A549 (cell line): ENCODE data around the gene INSIG2. TPM values are rescaled to one million over a fixed set of nuclear protein-coding genes. Genes with fewer than 3 reads are reported as not detected.

Source experiments
- ATAC-seq, 2 experiments: fragments of 200-7000 bp in 1 of 2; fragments of >200 bp in 1 of 2; cut with Nextera tagmentation in 1 of 2; cut with Tn5 transposase in 1 of 2; 3 replicates each; pipeline versions ENCODE4 v1.8.0 to v1.9.1; 2018 to 2020; ENCODE audit warnings: mild to moderate bottlenecking in 1 of 2, moderate library complexity in 1 of 2
- CTCF ChIA-PET: fragments of 300-600 bp; sonication (Branson Sonifier 250); formaldehyde crosslinking; extraction: SDS; loops from one replicate; lab custom pipeline; 2021; ENCODE audit warnings: antibody characterized with exemption, inconsistent platforms; lab: Yijun Ruan, JAX
- POLR2A ChIA-PET: fragments of 350-600 bp; formaldehyde crosslinking; extraction: SDS; loops from one replicate; lab custom pipeline; 2021; ENCODE audit warnings: antibody characterized with exemption, inconsistent platforms; lab: Yijun Ruan, JAX
- DNase-seq, 2 experiments: peaks; one replicate each; pipeline versions ENCODE4 v3.0.0 to v3.0.0-alpha.2; 2011 to 2016; ENCODE audit warnings: low read depth in 1 of 2, low spot score in 1 of 2
- FAIRE-seq: peaks from 2 replicates; lab custom pipeline; 2011; peaks lifted over from hg19 to GRCh38; lab: Jason Lieb, UNC
- H3K27ac ChIP-seq, 2 experiments: fragments of >200 bp; sonication (Bioruptor Twin); formaldehyde crosslinking; 3 replicates each; pipeline ENCODE4 v1.5.1; 2016 to 2017
- H3K4me1 ChIP-seq: fragments of >200 bp; sonication (Bioruptor Twin); formaldehyde crosslinking; 3 replicates; pipeline ENCODE4 v1.6.1; 2016
- H3K4me2 ChIP-seq: fragments of >200 bp; sonication (Bioruptor Twin); formaldehyde crosslinking; 3 replicates; pipeline ENCODE4 v1.6.1; 2016
- H3K4me3 ChIP-seq: fragments of >200 bp; sonication (Bioruptor Twin); formaldehyde crosslinking; 3 replicates; pipeline ENCODE4 v1.5.1; 2016
- H3K9me3 ChIP-seq: fragments of >200 bp; sonication (Bioruptor Twin); formaldehyde crosslinking; 3 replicates; pipeline ENCODE4 v1.6.1; 2016
- BHLHE40 ChIP-seq: IDR thresholded peaks from 2 replicates; pipeline ENCODE4 v1.6.1; 2012; ENCODE audit warnings: low read depth, low read length, inconsistent platforms
- CBX2 ChIP-seq: fragments of 200-600 bp; sonication (generic); IDR thresholded peaks from 2 replicates; pipeline ENCODE4 v1.6.1; 2016; ENCODE audit warnings: low read depth, mild to moderate bottlenecking, borderline replicate concordance
- CHD4 ChIP-seq: fragments of 200-600 bp; sonication (generic); IDR thresholded peaks from 2 replicates; pipeline ENCODE4 v1.6.1; 2016; ENCODE audit warnings: antibody characterized with exemption, mild to moderate bottlenecking, borderline replicate concordance
- EHF ChIP-seq: fragments of 250-450 bp; sonication (Bioruptor Pico); IDR thresholded peaks from 2 replicates; pipeline ENCODE4 v1.5.0; 2020; ENCODE audit warnings: mild to moderate bottlenecking
- EHMT2 ChIP-seq: fragments of 200-600 bp; sonication (generic); IDR thresholded peaks from 2 replicates; pipeline ENCODE4 v1.6.1; 2016; ENCODE audit warnings: antibody characterized with exemption, low read depth, mild to moderate bottlenecking, moderate library complexity
- ELK1 ChIP-seq: fragments of 150-350 bp; IDR thresholded peaks from 2 replicates; pipeline ENCODE4 v1.6.1; 2014; ENCODE audit warnings: low read depth, mild to moderate bottlenecking, low read length
- EP300 ChIP-seq, 2 experiments: fragments of >200 bp; sonication (Bioruptor Twin); formaldehyde crosslinking; IDR thresholded peaks; 2 replicates in 1 of 2; 3 replicates in 1 of 2; pipeline ENCODE4 v1.6.1; 2016 to 2017
- FOXS1 ChIP-seq: fragments of 250-450 bp; sonication (Bioruptor Pico); IDR thresholded peaks from 2 replicates; pipeline ENCODE4 v1.5.0; 2020; ENCODE audit warnings: mild to moderate bottlenecking, moderate library complexity
- GATA3 ChIP-seq: IDR thresholded peaks from 2 replicates; pipeline ENCODE4 v1.6.1; 2012; ENCODE audit warnings: borderline replicate concordance
- HEYL ChIP-seq: fragments of 250-450 bp; sonication (Bioruptor Pico); IDR thresholded peaks from 2 replicates; pipeline ENCODE4 v1.8.0; 2021; ENCODE audit warnings: mild to moderate bottlenecking, moderate library complexity
- JUN ChIP-seq, 2 experiments: fragments of >200 bp; sonication (Bioruptor Twin); formaldehyde crosslinking; IDR thresholded peaks; 2 replicates in 1 of 2; 3 replicates in 1 of 2; pipeline ENCODE4 v1.6.1; 2016 to 2017
- KDM1A ChIP-seq: fragments of 200-600 bp; sonication (generic); IDR thresholded peaks from 2 replicates; pipeline ENCODE4 v1.6.1; 2016; ENCODE audit warnings: low read depth, mild to moderate bottlenecking
- NFE2L2 ChIP-seq: fragments of 150-350 bp; conservative IDR thresholded peaks from 2 replicates; pipeline ENCODE4 v1.6.1; 2014; ENCODE audit warnings: low read length
- NR3C1 ChIP-seq: fragments of >200 bp; sonication (Bioruptor Twin); formaldehyde crosslinking; IDR thresholded peaks from 3 replicates; pipeline ENCODE4 v1.6.1; 2017
- PHF8 ChIP-seq: fragments of 200-600 bp; sonication (generic); IDR thresholded peaks from 2 replicates; pipeline ENCODE4 v1.6.1; 2016; ENCODE audit warnings: low read depth, mild to moderate bottlenecking, antibody characterized with exemption, moderate library complexity, borderline replicate concordance
- RAD21 ChIP-seq, 2 experiments: fragments of >200 bp in 1 of 2; sonication (Bioruptor Twin) in 1 of 2; formaldehyde crosslinking in 1 of 2; IDR thresholded peaks in 1 of 2; conservative IDR thresholded peaks in 1 of 2; 2 replicates in 1 of 2; 3 replicates in 1 of 2; pipeline ENCODE4 v1.6.1; 2012 to 2018; ENCODE audit warnings: inconsistent platforms in 1 of 2
- RCOR1 ChIP-seq: fragments of 150-350 bp; IDR thresholded peaks from 2 replicates; pipeline ENCODE4 v1.6.1; 2014; ENCODE audit warnings: antibody characterized with exemption, low read length, low read depth
- RNF2 ChIP-seq: fragments of 200-600 bp; sonication (generic); IDR thresholded peaks from 2 replicates; pipeline ENCODE4 v1.6.1; 2016; ENCODE audit warnings: low read depth, mild to moderate bottlenecking, antibody characterized with exemption, moderate library complexity, borderline replicate concordance
- SREBF2 ChIP-seq: fragments of 450-650 bp; IDR thresholded peaks from 2 replicates; pipeline ENCODE4 v1.6.1; 2014; ENCODE audit warnings: mild to moderate bottlenecking, moderate library complexity
- TFCP2L1 ChIP-seq: fragments of 250-450 bp; sonication (Bioruptor Pico); IDR thresholded peaks from 2 replicates; pipeline ENCODE4 v1.5.0; 2021; ENCODE audit warnings: mild to moderate bottlenecking
- ZFP36 ChIP-seq: fragments of 450-650 bp; IDR thresholded peaks from 2 replicates; pipeline ENCODE4 v1.6.1; 2014; ENCODE audit warnings: borderline replicate concordance; ENCODE audit not compliant: partially characterized antibody
- ZNF302 ChIP-seq: fragments of 250-450 bp; sonication (Bioruptor Pico); IDR thresholded peaks from 2 replicates; pipeline ENCODE4 v1.9.0; 2021; ENCODE audit warnings: inconsistent platforms, mild to moderate bottlenecking, moderate library complexity
- ZSCAN20 ChIP-seq: fragments of 250-450 bp; sonication (Bioruptor Pico); IDR thresholded peaks from 2 replicates; pipeline ENCODE4 v1.8.0; 2022; ENCODE audit warnings: mild to moderate bottlenecking, moderate library complexity
- WGBS: methylation state at CpG from one replicate; pipeline ENCODE4 v1.1.6; 2017; ENCODE audit errors: missing lambda C conversion rate; 5-methylcytosine and 5-hydroxymethylcytosine counted together
- polyA plus RNA-seq, 4 experiments: library from polyadenylated mRNA; depleted of rRNA in 3 of 4; stranded (reverse); fragments of >200 nt; fragmentation: RNase III in 1 of 4; extraction: RNeasy Plus Mini Kit Qiagen cat#74134 plus additional on column Dnase treatment in 1 of 4; gene quantifications; 2 replicates in 3 of 4; 3 replicates in 1 of 4; pipeline ENCODE4 v1.2.3, GENCODE V29; 2011 to 2017
- TF ChIP-seq, protein P1 (sequence below): IDR thresholded peaks from 2 replicates; pipeline ENCODE4 v1.6.1; 2012
- TF ChIP-seq, protein P2 (sequence below): fragments of 450-650 bp; IDR thresholded peaks from 2 replicates; pipeline ENCODE4 v1.6.1; 2014; ENCODE audit warnings: antibody characterized with exemption
- TF ChIP-seq, protein P3 (sequence below): fragments of >200 bp; sonication (Bioruptor Twin); formaldehyde crosslinking; IDR thresholded peaks from 2 replicates; pipeline ENCODE4 v1.6.1; 2016
- TF ChIP-seq, protein P4 (sequence below): fragments of >200 bp; sonication (Bioruptor Twin); formaldehyde crosslinking; IDR thresholded peaks from 3 replicates; pipeline ENCODE4 v1.6.1; 2016

The INSIG2 gene
- polyA plus RNA-seq, 2 of the 4 experiments (the other 2 are of a cell fraction) = 12.1 to 23.4 TPM

DNA sequence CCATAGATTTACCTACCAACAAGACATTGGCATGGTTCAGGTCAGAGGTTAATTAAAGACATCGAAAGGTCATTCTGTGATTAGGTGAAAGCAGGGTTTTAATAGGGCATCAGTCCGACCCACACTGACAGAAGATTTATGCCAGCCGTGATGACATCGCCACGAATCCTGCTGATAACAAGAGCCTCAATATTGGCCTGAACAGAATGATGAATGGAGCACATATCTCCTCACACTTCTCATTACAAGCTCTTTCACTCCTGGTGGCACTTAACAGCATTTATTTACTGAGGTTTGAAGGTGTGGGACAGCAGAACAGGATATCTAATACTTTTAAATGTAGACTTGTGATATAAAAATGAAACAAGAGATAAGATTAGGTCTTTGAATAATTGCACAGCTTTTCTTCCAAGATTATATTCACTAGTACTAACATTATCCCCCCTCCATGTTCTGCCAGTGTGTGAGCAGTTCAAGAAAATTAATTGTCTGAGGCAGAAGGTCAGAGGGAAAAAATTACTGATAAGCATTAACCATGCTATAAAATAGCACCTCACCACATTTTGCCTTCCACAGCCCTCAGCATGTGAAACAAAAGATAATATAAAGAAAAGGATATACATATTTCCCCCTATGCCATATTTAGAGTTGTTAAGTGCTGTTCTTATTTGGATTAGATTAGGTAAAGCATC, 23.1 kb upstream of the INSIG2 start:
- TF ChIP-seq, protein P1, sequence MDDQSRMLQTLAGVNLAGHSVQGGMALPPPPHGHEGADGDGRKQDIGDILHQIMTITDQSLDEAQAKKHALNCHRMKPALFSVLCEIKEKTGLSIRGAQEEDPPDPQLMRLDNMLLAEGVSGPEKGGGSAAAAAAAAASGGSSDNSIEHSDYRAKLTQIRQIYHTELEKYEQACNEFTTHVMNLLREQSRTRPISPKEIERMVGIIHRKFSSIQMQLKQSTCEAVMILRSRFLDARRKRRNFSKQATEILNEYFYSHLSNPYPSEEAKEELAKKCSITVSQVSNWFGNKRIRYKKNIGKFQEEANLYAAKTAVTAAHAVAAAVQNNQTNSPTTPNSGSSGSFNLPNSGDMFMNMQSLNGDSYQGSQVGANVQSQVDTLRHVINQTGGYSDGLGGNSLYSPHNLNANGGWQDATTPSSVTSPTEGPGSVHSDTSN = no peak
- TF ChIP-seq ZFP36 (no peak), NR3C1 (no peak), EP300 (IDR thresholded peaks at IDR 0.05) (no peak), RAD21 (conservative IDR thresholded peaks at IDR 0.05 in 1 of 2, IDR thresholded peaks at IDR 0.05 in 1 of 2) (no peak), FOXS1 (CRISPR knock-in tag) (no peak)
- TF ChIP-seq, protein P2, sequence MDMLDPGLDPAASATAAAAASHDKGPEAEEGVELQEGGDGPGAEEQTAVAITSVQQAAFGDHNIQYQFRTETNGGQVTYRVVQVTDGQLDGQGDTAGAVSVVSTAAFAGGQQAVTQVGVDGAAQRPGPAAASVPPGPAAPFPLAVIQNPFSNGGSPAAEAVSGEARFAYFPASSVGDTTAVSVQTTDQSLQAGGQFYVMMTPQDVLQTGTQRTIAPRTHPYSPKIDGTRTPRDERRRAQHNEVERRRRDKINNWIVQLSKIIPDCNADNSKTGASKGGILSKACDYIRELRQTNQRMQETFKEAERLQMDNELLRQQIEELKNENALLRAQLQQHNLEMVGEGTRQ = no peak
- TF ChIP-seq, protein P3, sequence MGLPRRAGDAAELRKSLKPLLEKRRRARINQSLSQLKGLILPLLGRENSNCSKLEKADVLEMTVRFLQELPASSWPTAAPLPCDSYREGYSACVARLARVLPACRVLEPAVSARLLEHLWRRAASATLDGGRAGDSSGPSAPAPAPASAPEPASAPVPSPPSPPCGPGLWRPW = no peak
- TF ChIP-seq, all 56 proteins: peak for 0
- no peak overlapping the region for H3K4me3 ChIP-seq
- H3K4me2 ChIP-seq = no peak overlapping the region
- no peak for ATAC-seq
- H3K27ac ChIP-seq = no peak overlapping the region
- no peaks in the 10 kb centered on the region for H3K4me1 ChIP-seq
- H3K9me3 ChIP-seq = no peaks in the 10 kb centered on the region
- ChIA-PET CTCF (interaction anchor here (1.2 to 1.3 kb wide), 2 partner anchors 8 to 62 kb away, joined by 3 to 4 read pairs; no protein-coding TSS in a partner anchor), POLR2A (no interaction called here)
- no peak for DNase-seq
- no peak for FAIRE-seq
- WGBS = 70% methylated on average over 5 of the region's 5 CpGs

- H3K4me2 ChIP-seq = no peak overlapping the region
- CTCF ChIA-PET = interaction anchor here (1.3 to 2.9 kb wide), 2 partner anchors 14 to 19 kb away, joined by 3 to 9 read pairs; no protein-coding TSS in a partner anchor
- H3K4me1 ChIP-seq = no peaks in the 10 kb centered on the region
- no peak overlapping the region for H3K4me3 ChIP-seq
- DNase-seq = no peak
- H3K9me3 ChIP-seq = no peaks in the 10 kb centered on the region
- TF ChIP-seq BHLHE40 (no peak), NFE2L2 (no peak), ZSCAN20 (CRISPR knock-in tag) (no peak), CHD4 (no peak), CBX2 (no peak), RNF2 (no peak), RCOR1 (no peak), HEYL (CRISPR knock-in tag) (no peak), ELK1 (no peak), EHF (CRISPR knock-in tag) (no peak), PHF8 (no peak), KDM1A (no peak), EHMT2 (no peak), ZFP36 (no peak), TFCP2L1 (no peak), ZNF302 (no peak), JUN (IDR thresholded peaks at IDR 0.05) (no peak), GATA3 (no peak), SREBF2 (no peak)
- TF ChIP-seq, protein P4, sequence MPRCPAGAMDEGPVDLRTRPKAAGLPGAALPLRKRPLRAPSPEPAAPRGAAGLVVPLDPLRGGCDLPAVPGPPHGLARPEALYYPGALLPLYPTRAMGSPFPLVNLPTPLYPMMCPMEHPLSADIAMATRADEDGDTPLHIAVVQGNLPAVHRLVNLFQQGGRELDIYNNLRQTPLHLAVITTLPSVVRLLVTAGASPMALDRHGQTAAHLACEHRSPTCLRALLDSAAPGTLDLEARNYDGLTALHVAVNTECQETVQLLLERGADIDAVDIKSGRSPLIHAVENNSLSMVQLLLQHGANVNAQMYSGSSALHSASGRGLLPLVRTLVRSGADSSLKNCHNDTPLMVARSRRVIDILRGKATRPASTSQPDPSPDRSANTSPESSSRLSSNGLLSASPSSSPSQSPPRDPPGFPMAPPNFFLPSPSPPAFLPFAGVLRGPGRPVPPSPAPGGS = no peak
- TF ChIP-seq, all 56 proteins: peak for 0
- WGBS = 57% methylated on average over 8 of the region's 8 CpGs
- FAIRE-seq = no peak
- ATAC-seq = no peak
- POLR2A ChIA-PET = no interaction called here
- H3K27ac ChIP-seq = no peak overlapping the region
These were observed 22.3 kb upstream of the INSIG2 start for GRCh38 chr2:118065921-118066511.
